Activated CD4-positive, alpha-beta T cell treated with anti-CD3 and anti-CD28 coated beads, Interleukin-2, Interleukin-4, amounts not matched to agents 100 ng/mL and 50 ng/mL, durations not matched to agents 16 hours and 8 hours (primary cell): ENCODE measurements around the gene DOK7.
"Not testable (repeated sequence)": the region's sequence is repeated elsewhere in the genome, so short reads cannot be mapped to it uniquely, and the experiment has no call there.

Experiments used
- DNase-seq: peaks from one replicate; pipeline ENCODE4 v3.0.0-alpha.2; 2020; ENCODE audit warnings: low spot score

Gene DOK7

GRCh38 chr4:3522651-3523050 lies 59.5 kb downstream of the DOK7 start:
- no peak for DNase-seq

- DNase-seq = no peak
Measured at GRCh38 chr4:3523146-3523627, 60.1 kb downstream of the DOK7 start.

GRCh38 chr4:3523628-3524221 lies 60.6 kb downstream of the DOK7 start:
- no peak for DNase-seq

- no peak for DNase-seq
Measured at GRCh38 chr4:3524349-3524748, 61.2 kb downstream of the DOK7 start.

- DNase-seq = no peak
Measured at GRCh38 chr4:3524920-3525319, 61.8 kb downstream of the DOK7 start.

- DNase-seq = no peak
Measured at GRCh38 chr4:3525532-3526430, 62.7 kb downstream of the DOK7 start.

- DNase-seq = no peak
Measured at GRCh38 chr4:3526456-3526855, 63.4 kb downstream of the DOK7 start.

- no peak for DNase-seq
Measured at GRCh38 chr4:3527101-3527913, 64.2 kb downstream of the DOK7 start.

GRCh38 chr4:3527914-3528876 lies 65.1 kb downstream of the DOK7 start:
- DNase-seq = no peak

- no peak for DNase-seq
Measured at GRCh38 chr4:3529363-3529762, 66.3 kb downstream of the DOK7 start.

GRCh38 chr4:3530051-3530450 lies 66.9 kb downstream of the DOK7 start:
- no peak for DNase-seq

- no peak for DNase-seq
Measured at GRCh38 chr4:3530663-3531254, 67.7 kb downstream of the DOK7 start.

- DNase-seq = no peak
Measured at GRCh38 chr4:3531318-3531878, 68.3 kb downstream of the DOK7 start.

GRCh38 chr4:3531879-3532750 lies 69.0 kb downstream of the DOK7 start, which contains the start of gene LRPAP1:
LRPAP1 (minus strand) TSS chr4:3532422; CDS start chr4:3532412, 10 bp downstream.
- peak; percentile 88 for DNase-seq

- DNase-seq = no peak
Measured at GRCh38 chr4:3532751-3533422, 69.8 kb downstream of the DOK7 start.

- DNase-seq = no peak
Measured at GRCh38 chr4:3533423-3533820, 70.3 kb downstream of the DOK7 start.

- not testable (repeated sequence) for DNase-seq
Measured at GRCh38 chr4:3535812-3536211, 72.7 kb downstream of the DOK7 start.

- DNase-seq = not testable (repeated sequence)
Measured at GRCh38 chr4:3538906-3539305, 75.8 kb downstream of the DOK7 start.

GRCh38 chr4:3543415-3543814 lies 80.3 kb downstream of the DOK7 start:
- DNase-seq = not testable (repeated sequence)
